B cell (primary cell): ENCODE data around the gene CAMTA1. TPM values are rescaled to one million over a fixed set of nuclear protein-coding genes. Genes with fewer than 3 reads are reported as not detected.

ENCODE experiments used
- ATAC-seq: fragments of 200-7000 bp; cut with Tn5 transposase; one replicate; pipeline ENCODE4 v1.10.0; 2021; ENCODE audit warnings: low read depth, mild to moderate bottlenecking, moderate number of reproducible peaks, moderate library complexity
- CTCF ChIA-PET: fragments of 350-600 bp; sonication (Branson Sonifier 250); formaldehyde crosslinking; loops from one replicate; lab custom pipeline; 2021; ENCODE audit warnings: antibody characterized with exemption, inconsistent platforms; lab: Charles Lee
- POLR2A ChIA-PET: fragments of 350-600 bp; sonication (Branson Sonifier 250); formaldehyde crosslinking; loops from one replicate; lab custom pipeline; 2021; ENCODE audit warnings: antibody characterized with exemption; lab: Charles Lee
- DNase-seq: peaks from one replicate; pipeline ENCODE4 v3.0.0; 2013
- H2AFZ ChIP-seq: 2 replicates; pipeline ENCODE4 v1.6.1; 2012; ENCODE audit warnings: mild to moderate bottlenecking, low read depth, low read length; ENCODE audit not compliant: insufficient read depth, poor library complexity, severe bottlenecking
- H3K27ac ChIP-seq, 2 donors: 1 replicate in 1 of 2; 2 replicates in 1 of 2; pipeline ENCODE4 v1.5.1; 2012 to 2013; ENCODE audit warnings: low read length in 2 of 2, mild to moderate bottlenecking in 2 of 2, moderate library complexity in 1 of 2
- H3K27me3 ChIP-seq, 4 experiments: fragments of 200-600 bp in 1 of 4; sonication (generic) in 1 of 4; replicated peaks in 1 of 4; 1 replicate in 2 of 4; 2 replicates in 2 of 4; pipeline versions ENCODE4 v1.6.1 to v1.7.0; 2013 to 2016; ENCODE audit warnings: low read length in 3 of 4, mild to moderate bottlenecking in 2 of 4, mixed read lengths in 1 of 4, moderate library complexity in 1 of 4; ENCODE audit not compliant: insufficient read depth in 4 of 4, control insufficient read depth in 3 of 4; ENCODE audit errors: control extremely low read depth in 1 of 4
- H3K36me3 ChIP-seq, 2 experiments: replicated peaks in 1 of 2; 1 replicate in 1 of 2; 2 replicates in 1 of 2; pipeline versions ENCODE4 v1.6.1 to v1.7.1; 2013; ENCODE audit warnings: low read length in 1 of 2; ENCODE audit not compliant: insufficient read depth in 2 of 2, control insufficient read depth in 1 of 2; ENCODE audit errors: control extremely low read depth in 1 of 2, extremely low read depth in 1 of 2
- H3K4me1 ChIP-seq, 2 donors: fragments of 200-600 bp in 1 of 2; sonication (generic) in 1 of 2; 1 replicate in 1 of 2; 2 replicates in 1 of 2; pipeline versions ENCODE4 v1.5.1 to v1.6.1; 2013 to 2017; ENCODE audit warnings: low read length in 2 of 2; ENCODE audit not compliant: control insufficient read depth in 2 of 2, insufficient read depth in 2 of 2
- H3K4me2 ChIP-seq: replicated peaks from 2 replicates; pipeline ENCODE3; 2012; ENCODE audit warnings: mild to moderate bottlenecking, low read depth, low read length; ENCODE audit not compliant: poor library complexity, severe bottlenecking
- H3K4me3 ChIP-seq, 5 experiments: fragments of 200-600 bp in 1 of 5; sonication (generic) in 1 of 5; 1 replicate in 3 of 5; 2 replicates in 2 of 5; pipeline versions ENCODE4 v1.5.1 to v1.7.0; 2011 to 2016; ENCODE audit warnings: low read length in 4 of 5, mild to moderate bottlenecking in 4 of 5, low read depth in 2 of 5, control low read depth in 1 of 5, moderate library complexity in 1 of 5; ENCODE audit not compliant: insufficient read depth in 1 of 5; ENCODE audit errors: control extremely low read depth in 1 of 5, extremely low read depth in 1 of 5
- H3K79me2 ChIP-seq: fragments of 200-600 bp; sonication (generic); one replicate; pipeline ENCODE4 v1.6.0; 2016; ENCODE audit warnings: low read length; ENCODE audit not compliant: control insufficient read depth, insufficient read depth
- H3K9ac ChIP-seq: fragments of 200-600 bp; sonication (generic); 2 replicates; pipeline ENCODE4 v1.6.1; 2017; ENCODE audit warnings: mild to moderate bottlenecking, low read length, moderate library complexity
- H3K9me3 ChIP-seq, 3 donors: one replicate each; pipeline versions ENCODE4 v1.6.1 to v1.7.1; 2013; ENCODE audit warnings: low read length in 2 of 3; ENCODE audit not compliant: control insufficient read depth in 2 of 3, insufficient read depth in 1 of 3; ENCODE audit errors: control extremely low read depth in 1 of 3
- H4K20me1 ChIP-seq: 2 replicates; pipeline ENCODE4 v1.6.0; 2012; ENCODE audit warnings: mild to moderate bottlenecking, low read length; ENCODE audit not compliant: insufficient read depth, control insufficient read depth, poor library complexity, severe bottlenecking
- H3K27ac Mint-ChIP-seq: one replicate; pipeline ENCODE4 v1.8.0; 2021; ENCODE audit warnings: mixed read lengths
- H3K27me3 Mint-ChIP-seq: one replicate; pipeline ENCODE4 v1.8.0; 2021; ENCODE audit warnings: mixed read lengths
- H3K4me1 Mint-ChIP-seq: one replicate; pipeline ENCODE4 v1.8.0; 2021; ENCODE audit warnings: mixed read lengths
- H3K4me3 Mint-ChIP-seq: one replicate; pipeline ENCODE4 v1.8.0; 2021; ENCODE audit warnings: mixed read lengths
- H3K9me3 Mint-ChIP-seq: one replicate; pipeline ENCODE4 v1.8.0; 2022; ENCODE audit warnings: mixed read lengths; ENCODE audit not compliant: insufficient read depth
- CTCF ChIP-seq: fragments of 200-600 bp; IDR thresholded peaks from one replicate; pipeline ENCODE4 v1.8.0; 2022; ENCODE audit warnings: antibody characterized with exemption, mild to moderate bottlenecking
- EZH2 ChIP-seq: IDR thresholded peaks from 2 replicates; pipeline ENCODE4 v1.6.1; 2012; ENCODE audit warnings: borderline replicate concordance, low read depth, mild to moderate bottlenecking, moderate library complexity, low read length; ENCODE audit not compliant: insufficient read depth, poor library complexity, severe bottlenecking
- WGBS: methylation state at CpG from one replicate; pipeline ENCODE4 v1.1.5; 2013; ENCODE audit warnings: missing lambda C conversion rate; ENCODE audit not compliant: insufficient coverage; 5-methylcytosine and 5-hydroxymethylcytosine counted together
- intact Hi-C: fragments of 100-400 bp; cut with micrococcal nuclease; formaldehyde crosslinking; loops from one replicate; pipeline ENCODE4 v1.10.0; 2022
- polyA plus RNA-seq: library from polyadenylated mRNA; depleted of rRNA; stranded (reverse); fragments of >200 nt; gene quantifications from 2 replicates; pipeline ENCODE4 v1.2.3, GENCODE V29; 2012
- total RNA-seq, 2 donors: library from RNA; stranded (reverse); fragments of 120-200 nt in 1 of 2; gene quantifications; 1 replicate in 1 of 2; 2 replicates in 1 of 2; pipeline versions ENCODE4 v1.2.3 to v1.2.4, GENCODE V29; 2013 to 2022

Gene CAMTA1
- total and polyA plus RNA-seq, 2 donors (not counting 1 experiment from before 2014, with no cell fraction given), result 42.2 to 45.7 TPM

- POLR2A ChIA-PET, result interaction anchor here (1.4 kb wide), 1 partner anchor 12 kb away, joined by 5 read pairs; the partner anchor contains the start of gene PER3
- H3K9me3 ChIP-seq, result no peaks in the 10 kb centered on the region
- CTCF ChIA-PET, result interaction anchor here (1.4 kb wide), 1 partner anchor 103 kb away, joined by 6 read pairs; no protein-coding TSS in a partner anchor
- peak overlapping the region; percentile 87 for H2AFZ ChIP-seq
- peak overlapping the region; percentile 71 for H3K27ac Mint-ChIP-seq
- DNase-seq, result peak; percentile 9
- H3K27ac ChIP-seq, result peak overlapping the region; percentile 51 to 86
- H3K4me1 ChIP-seq, result peaks cover 12 to 15% of the 10 kb centered on the region in 2 donors
- H3K4me2 ChIP-seq, result peak overlapping the region; percentile 97
- peak overlapping the region; percentile 70 to 86 (median 77) for H3K4me3 ChIP-seq
- H3K4me1 Mint-ChIP-seq, result peaks cover 28% of the 10 kb centered on the region
- peaks cover 22% of the 10 kb centered on the region for H3K79me2 ChIP-seq
- no peak for ATAC-seq
- peak overlapping the region; percentile 87 for H3K9ac ChIP-seq
- intact Hi-C loops, result loop anchor here (1.0 to 10.0 kb wide), 4 partner anchors 11 to 1043 kb away; partner anchors contain the start of genes PARK7 and RERE
- peaks cover 16% of the 10 kb centered on the region for H4K20me1 ChIP-seq
- 8% methylated on average over 7 of the region's 12 CpGs for WGBS
- no peaks in the 10 kb centered on the region for H3K27me3 Mint-ChIP-seq
- TF ChIP-seq CTCF, result no peak
- no peak for TF ChIP-seq EZH2
- H3K27me3 ChIP-seq, result no peaks in the 10 kb centered on the region
- no peaks in the 10 kb centered on the region for H3K9me3 Mint-ChIP-seq
- H3K36me3 ChIP-seq, result peaks cover 4 to 14% of the 10 kb centered on the region in 2 experiments
- H3K4me3 Mint-ChIP-seq, result peak overlapping the region; percentile 87
Observed at GRCh38 chr1:7771823-7772299, 986.6 kb downstream of the CAMTA1 start.

- no peaks in the 10 kb centered on the region for H3K9me3 ChIP-seq
- no peak overlapping the region for H2AFZ ChIP-seq
- peaks cover 16 to 44% of the 10 kb centered on the region in 2 experiments for H3K36me3 ChIP-seq
- Mint-ChIP-seq H3K27ac (no peak overlapping the region), H3K4me3 (no peak overlapping the region), H3K4me1 (peaks cover 24% of the 10 kb centered on the region), H3K9me3 (no peaks in the 10 kb centered on the region), H3K27me3 (no peaks in the 10 kb centered on the region)
- no peak overlapping the region for H3K27ac ChIP-seq
- intact Hi-C loops, result loop anchor here (10.0 kb wide), 1 partner anchor 1037 kb away; the partner anchor contains the start of gene RERE
- ATAC-seq (no peak), DNase-seq (no peak)
- peaks cover 0 to 9% of the 10 kb centered on the region in 2 donors for H3K4me1 ChIP-seq
- H4K20me1 ChIP-seq, result peaks cover 9% of the 10 kb centered on the region
- H3K4me2 ChIP-seq, result no peak overlapping the region
- ChIA-PET POLR2A (no interaction called here), CTCF (no interaction called here)
- peaks cover 10% of the 10 kb centered on the region for H3K79me2 ChIP-seq
- TF ChIP-seq EZH2, result no peak
- TF ChIP-seq CTCF, result no peak
- 95% methylated on average over 3 of the region's 3 CpGs for WGBS
- H3K27me3 ChIP-seq, result no peaks in the 10 kb centered on the region
- H3K4me3 ChIP-seq, result no peak overlapping the region
- H3K9ac ChIP-seq, result no peak overlapping the region
Observed at GRCh38 chr1:7777591-7777990, 992.3 kb downstream of the CAMTA1 start.
